NCI-H1105 treated with DMSO at 0.1 percent for 48 hours (cell line): ENCODE results near the gene PRR19.
"Not testable (repeated sequence)": the region's sequence is repeated elsewhere in the genome, so short reads cannot be mapped to it uniquely, and the experiment has no call there.

Source experiments
- DNase-seq: peaks from one replicate; lab custom pipeline; 2025; lab: John Stamatoyannopoulos, UW

The PRR19 gene

GRCh38 chr19:42301646-42302203 lies at the start of gene PRR19:
Gene PRR19, plus strand, starts transcription at chr19:42302132. Its CDS starts 7,453 bp downstream, at chr19:42309585.
- DNase-seq: no peak

DNA sequence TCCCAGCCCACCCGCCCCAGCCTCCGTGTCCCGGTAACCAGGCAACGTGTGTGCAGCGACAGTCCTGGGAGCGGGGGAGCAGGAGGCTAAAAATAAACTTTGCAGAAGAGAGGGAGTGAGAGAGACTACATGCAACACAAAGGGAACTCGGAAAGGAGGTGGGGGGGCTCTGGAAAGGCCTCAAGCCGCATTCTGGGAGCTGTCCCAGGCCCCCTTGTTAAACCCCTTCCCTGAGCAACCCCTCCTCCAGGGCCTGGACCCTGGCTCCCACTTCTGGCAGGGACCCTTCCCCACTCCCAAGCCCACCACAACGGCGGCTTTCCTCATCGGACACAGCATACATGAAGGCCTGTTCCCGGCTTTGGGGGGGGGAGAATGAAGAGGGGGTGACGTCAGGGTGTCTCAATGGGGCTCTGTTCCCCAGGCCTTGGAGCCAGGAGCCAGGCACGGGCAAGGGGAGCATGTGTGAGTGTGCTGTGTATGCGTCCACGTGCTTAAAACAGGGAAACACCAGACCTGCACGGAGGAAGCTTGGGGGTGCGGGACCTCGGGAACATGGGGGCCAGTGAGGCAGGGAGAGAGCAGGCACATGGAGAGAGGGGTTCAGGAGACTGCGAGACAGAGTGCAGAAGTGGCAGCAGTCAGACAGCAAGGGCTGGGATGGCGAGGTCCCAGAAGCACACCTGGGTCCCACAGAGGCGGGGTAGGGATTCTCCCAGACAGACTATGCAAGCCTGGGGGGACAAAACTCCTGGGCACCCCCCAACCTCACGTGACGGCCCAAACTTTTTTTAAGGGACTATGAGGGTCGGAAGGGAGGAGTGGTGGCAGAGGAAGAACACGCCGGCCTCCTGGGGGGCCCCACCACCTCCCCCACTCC lies 49.3 kb upstream of the PRR19 start:
- DNase-seq: no peak

- DNase-seq: no peak
Observed at GRCh38 chr19:42253245-42254088, 48.5 kb upstream of the PRR19 start.

DNA sequence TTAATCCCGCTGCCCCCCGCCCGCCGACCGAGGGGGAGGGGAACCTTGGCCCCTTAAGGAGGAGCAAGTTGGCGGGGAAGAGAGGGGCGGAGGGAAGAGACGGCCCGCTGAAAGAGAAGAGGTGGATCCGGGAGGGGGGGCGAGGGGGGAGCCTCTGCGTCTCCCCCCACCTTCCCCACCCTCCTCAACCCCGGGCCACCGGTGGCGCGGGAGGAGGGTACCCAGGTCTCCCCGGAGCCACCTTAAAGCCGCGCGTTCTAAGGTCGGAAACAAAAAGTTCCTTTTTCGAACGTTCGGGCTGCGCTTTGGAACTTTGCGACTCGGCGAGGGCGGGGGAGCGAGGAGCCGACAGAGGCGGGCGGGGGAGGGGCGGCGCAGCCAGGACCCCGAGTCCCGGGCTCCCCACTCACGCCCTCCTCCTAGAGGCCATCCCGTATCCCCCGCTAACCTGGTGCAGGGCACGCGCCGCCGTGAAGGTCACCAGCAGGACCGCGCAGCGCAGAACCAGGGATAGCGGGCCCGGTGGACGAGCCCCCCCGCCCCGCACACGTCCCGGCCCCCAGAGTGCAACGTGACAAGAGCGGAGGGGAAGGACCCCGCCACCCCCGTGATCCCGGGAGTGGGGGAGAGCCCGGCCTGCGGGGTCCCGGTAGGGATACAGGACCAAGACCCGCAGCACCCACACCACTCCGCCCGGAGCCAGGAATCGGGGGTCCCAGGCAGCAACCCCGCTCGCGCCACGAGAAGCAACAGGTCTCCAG lies 47.7 kb upstream of the PRR19 start:
- peak; percentile 18 for DNase-seq

GRCh38 chr19:42254850-42255765 lies 46.8 kb upstream of the PRR19 start, which contains the start of gene ERF:
Gene ERF, minus strand, starts transcription at chr19:42255128. Its CDS starts 129 bp downstream, at chr19:42254999.
- DNase-seq: peak; percentile 70

- peak; percentile 34 for DNase-seq
Observed at GRCh38 chr19:42255766-42256745, 45.9 kb upstream of the PRR19 start.

GRCh38 chr19:42257842-42258241 lies 44.1 kb upstream of the PRR19 start:
- not testable (repeated sequence) for DNase-seq

- no peak for DNase-seq
Observed at GRCh38 chr19:42261763-42262162, 40.2 kb upstream of the PRR19 start.

DNA sequence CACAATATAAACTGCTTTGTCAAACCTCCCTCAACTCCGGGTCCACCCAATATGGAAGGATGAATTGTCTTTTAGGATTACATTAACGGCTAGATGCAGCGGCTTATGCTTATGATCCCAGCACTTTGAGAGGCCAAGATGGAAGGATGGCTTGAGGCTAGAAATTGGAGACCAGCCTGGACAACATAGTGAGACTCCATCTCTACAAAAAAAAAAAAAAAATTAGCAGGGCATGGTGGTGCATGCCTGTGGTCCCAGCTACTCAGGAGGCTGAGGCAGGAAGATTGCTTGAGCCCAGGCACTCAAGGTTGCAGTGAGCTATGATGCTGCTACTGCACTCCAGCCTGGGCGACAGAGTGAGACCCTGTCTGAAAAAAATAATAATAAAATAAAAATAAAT lies 35.8 kb upstream of the PRR19 start:
- not testable (repeated sequence) for DNase-seq

DNA sequence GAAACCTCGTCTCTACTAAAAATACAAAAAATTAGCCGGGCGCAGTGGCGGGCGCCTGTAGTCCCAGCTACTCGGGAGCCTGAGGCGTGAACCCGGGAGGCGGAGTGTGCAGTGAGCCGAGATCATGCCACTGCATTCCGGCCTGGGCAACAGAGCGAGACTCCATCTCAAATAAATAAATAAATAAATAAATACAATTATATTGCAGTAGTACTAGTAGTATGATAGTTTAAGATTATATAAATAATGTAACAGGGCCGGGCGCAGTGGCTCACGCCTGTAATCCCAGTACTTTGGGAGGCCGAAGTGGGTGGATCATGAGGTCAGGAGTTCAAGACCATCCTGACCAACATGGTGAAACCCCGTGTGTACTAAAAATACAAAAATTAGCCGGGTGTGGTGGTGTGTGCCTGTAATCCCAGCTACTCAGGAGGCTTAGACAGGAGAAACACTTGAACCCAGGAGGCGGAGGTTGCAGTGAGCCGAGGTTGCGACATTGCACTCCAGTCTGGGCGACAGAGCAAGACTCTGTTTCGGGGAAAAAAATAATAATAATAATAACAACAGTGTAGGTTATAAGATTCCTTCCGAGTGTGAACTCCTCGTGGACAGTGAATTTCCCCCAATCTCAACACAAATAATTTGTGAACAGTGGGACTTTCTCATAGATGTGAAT lies 34.9 kb upstream of the PRR19 start:
- DNase-seq: not testable (repeated sequence)

- no peak for DNase-seq
Observed at GRCh38 chr19:42267644-42268141, 34.2 kb upstream of the PRR19 start.

- DNase-seq: peak; percentile 99
Observed at GRCh38 chr19:42268142-42268703, 33.7 kb upstream of the PRR19 start.

DNA sequence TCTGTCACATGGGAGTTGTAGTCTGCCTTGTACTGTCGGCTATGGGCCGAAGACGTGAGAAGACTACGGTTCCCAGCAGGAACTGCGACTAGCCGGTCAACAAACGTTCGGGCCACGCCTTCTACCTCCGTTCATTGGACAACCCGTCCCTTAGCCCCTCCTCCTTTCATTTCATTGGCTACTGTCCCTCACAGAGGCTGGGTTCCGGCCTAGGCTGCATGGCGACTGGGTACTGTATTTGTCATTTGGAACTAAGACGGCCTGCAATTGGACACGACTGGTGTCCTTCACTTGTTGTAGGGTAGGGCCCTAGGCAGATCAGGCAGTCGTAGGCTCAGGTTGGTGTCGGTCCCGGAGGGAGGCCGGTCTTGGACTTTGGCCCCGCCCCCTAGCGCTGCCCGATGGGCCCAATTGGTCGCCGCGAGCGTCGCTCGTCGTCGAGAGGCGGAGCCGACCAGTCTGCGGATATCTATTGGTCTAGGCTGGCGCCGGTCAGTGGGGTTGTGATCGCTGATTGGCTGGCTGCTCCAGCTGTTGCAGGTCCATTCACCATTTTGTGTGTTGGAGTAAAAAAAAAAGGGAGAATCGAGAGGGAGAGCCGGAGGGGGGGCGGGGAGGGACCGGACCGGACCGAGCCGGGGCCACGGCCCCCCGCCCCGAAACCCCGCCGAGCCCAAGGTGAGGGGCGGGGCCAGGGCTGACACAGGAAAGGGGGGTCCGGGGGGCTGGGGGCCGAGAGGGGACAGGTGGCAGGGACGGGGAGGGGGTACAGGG lies 33.0 kb upstream of the PRR19 start, which contains the start of gene CIC:
Gene CIC, plus strand, starts transcription at position 549 of the 774 bp plus-strand sequence. CDS start 2,532 bp downstream, outside the sequence.
- DNase-seq: peak; percentile 100

- no peak for DNase-seq
Observed at GRCh38 chr19:42269478-42270345, 32.2 kb upstream of the PRR19 start.

DNA sequence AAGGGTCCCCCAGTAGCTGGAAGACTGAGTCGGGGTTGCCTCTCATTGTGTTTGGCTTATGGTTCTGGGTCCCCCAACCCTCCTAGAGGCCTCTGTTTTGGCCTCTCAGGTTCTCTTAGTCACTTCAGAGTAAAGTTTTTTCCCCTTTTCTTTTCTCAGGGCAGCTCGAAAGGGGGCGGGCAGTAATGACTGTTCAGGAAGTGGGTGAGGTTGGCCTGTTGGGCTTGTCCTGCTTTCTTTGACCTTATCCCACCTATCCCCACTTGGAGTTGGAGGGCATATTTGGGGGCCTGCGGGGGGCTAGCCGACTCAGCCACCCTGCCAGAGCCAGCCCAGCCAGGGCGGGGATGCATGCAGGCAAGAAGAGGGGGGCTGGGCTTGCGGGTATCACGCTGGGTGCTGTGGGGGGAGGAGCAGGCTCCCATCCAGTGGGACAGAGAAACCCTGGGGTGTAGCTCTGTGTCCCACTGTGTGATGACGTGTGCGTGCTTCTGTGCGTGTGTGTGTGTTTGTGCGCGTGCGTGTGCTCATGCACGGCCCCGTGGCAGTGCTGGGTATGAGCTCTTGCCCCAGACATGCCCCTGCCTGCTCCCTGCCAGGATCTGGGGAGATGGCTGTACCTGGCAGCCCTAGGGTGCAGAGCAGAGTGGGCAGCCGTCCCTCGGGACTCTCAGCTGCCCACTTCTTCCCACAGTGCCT lies 31.4 kb upstream of the PRR19 start:
- DNase-seq: no peak

- no peak for DNase-seq
Observed at GRCh38 chr19:42271045-42271419, 30.9 kb upstream of the PRR19 start.
